Measurements from ENCODE around the gene MANEA.

GRCh38 chr6:95648636-95649035, 71.3 kb downstream of the MANEA start:
- TF ChIP-seq, protein P1, sequence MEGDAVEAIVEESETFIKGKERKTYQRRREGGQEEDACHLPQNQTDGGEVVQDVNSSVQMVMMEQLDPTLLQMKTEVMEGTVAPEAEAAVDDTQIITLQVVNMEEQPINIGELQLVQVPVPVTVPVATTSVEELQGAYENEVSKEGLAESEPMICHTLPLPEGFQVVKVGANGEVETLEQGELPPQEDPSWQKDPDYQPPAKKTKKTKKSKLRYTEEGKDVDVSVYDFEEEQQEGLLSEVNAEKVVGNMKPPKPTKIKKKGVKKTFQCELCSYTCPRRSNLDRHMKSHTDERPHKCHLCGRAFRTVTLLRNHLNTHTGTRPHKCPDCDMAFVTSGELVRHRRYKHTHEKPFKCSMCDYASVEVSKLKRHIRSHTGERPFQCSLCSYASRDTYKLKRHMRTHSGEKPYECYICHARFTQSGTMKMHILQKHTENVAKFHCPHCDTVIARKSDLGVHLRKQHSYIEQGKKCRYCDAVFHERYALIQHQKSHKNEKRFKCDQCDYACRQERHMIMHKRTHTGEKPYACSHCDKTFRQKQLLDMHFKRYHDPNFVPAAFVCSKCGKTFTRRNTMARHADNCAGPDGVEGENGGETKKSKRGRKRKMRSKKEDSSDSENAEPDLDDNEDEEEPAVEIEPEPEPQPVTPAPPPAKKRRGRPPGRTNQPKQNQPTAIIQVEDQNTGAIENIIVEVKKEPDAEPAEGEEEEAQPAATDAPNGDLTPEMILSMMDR (IDR thresholded peaks at IDR 0.05) = no peak
- TF ChIP-seq POLR2A (IDR thresholded peaks at IDR 0.05) = no peak

Measured in prostate gland (tissue), 2 donors.